ENCODE results near the gene HIPK2.

Gene HIPK2

DNA sequence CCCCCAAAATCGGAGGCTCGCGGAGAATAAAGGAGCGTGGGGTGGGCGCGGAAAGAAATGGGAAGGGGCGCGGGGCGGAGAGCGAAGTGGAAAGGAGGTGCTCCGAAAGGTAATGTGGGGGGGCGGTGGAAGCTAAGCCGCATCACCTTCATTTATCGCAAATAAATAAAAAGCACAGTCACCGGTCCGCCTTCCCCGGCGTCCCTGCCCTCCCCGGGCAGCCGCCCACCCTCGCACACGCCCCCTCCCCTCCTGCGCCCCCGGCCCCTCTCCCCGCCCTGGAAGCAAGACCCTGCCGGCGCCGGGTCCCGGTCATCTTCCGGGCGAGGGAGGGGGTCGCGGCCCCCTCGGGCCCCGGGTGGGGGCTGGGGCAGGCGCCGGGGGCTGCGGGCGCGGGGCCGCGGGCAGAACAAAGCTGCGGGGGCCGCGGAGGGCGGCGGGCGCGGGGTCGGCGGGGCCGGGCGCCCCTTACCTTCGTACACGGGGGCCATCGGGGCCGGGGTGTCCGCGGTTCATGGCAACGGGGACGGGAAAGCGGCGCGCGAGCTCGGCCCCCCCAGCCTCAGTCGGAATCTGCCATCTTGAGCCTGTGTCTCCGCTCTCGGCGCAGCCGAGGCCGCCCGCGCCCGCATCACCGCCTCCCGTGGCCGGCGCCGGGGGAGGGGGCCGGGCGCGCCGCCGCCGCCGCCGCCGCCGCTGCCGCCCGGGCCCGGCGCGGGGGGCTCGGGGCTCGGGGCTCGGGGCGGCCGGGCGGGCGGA lies 486 bp downstream of the HIPK2 start:
- Histone ChIP-seq H3K56ac (ENCODE audit: low read length) (peak overlapping the region; percentile 68), H3K79me2 (ENCODE audit: control insufficient read depth, insufficient read depth, low read length) (no peaks in the 10 kb centered on the region), H3K4me3 (ENCODE audit: low read length) (peak overlapping the region; percentile 39), H3K23ac (ENCODE audit: low read length) (no peak overlapping the region), H3K36me3 (ENCODE audit: control insufficient read depth, insufficient read depth, low read length) (no peaks in the 10 kb centered on the region), H3K9ac (ENCODE audit: low read length) (peak overlapping the region; percentile 59), H4K5ac (ENCODE audit: low read length) (no peak overlapping the region), H2BK120ac (ENCODE audit: low read depth, low read length) (peak overlapping the region; percentile 92), H2AK5ac (ENCODE audit: low read length) (no peak overlapping the region), H4K8ac (ENCODE audit: low read depth, low read length) (no peak overlapping the region), H3K4ac (ENCODE audit: low read depth, low read length) (peak overlapping the region; percentile 89), H3K79me1 (ENCODE audit: low read length) (peaks cover 5% of the 10 kb centered on the region), H2BK5ac (ENCODE audit: low read length) (no peak overlapping the region), H3K4me1 (ENCODE audit: control insufficient read depth, low read depth, low read length) (no peaks in the 10 kb centered on the region), H3K4me2 (ENCODE audit: low read length) (peak overlapping the region; percentile 76), H3K27me3 (ENCODE audit: insufficient read depth, low read length, poor library complexity) (peaks cover 4% of the 10 kb centered on the region), H2BK15ac (replicated peaks; ENCODE audit: low read depth) (peak overlapping the region; percentile 98), H3K27ac (ENCODE audit: low read depth, low read length) (no peak overlapping the region), H3K18ac (ENCODE audit: low read length) (peak overlapping the region; percentile 96)
- peak; percentile 23 for DNase-seq
- no CpG with 5 or more reads among the region's 102 CpGs for WGBS (ENCODE audit: extremely low coverage, insufficient coverage, low lambda C conversion rate)

DNA sequence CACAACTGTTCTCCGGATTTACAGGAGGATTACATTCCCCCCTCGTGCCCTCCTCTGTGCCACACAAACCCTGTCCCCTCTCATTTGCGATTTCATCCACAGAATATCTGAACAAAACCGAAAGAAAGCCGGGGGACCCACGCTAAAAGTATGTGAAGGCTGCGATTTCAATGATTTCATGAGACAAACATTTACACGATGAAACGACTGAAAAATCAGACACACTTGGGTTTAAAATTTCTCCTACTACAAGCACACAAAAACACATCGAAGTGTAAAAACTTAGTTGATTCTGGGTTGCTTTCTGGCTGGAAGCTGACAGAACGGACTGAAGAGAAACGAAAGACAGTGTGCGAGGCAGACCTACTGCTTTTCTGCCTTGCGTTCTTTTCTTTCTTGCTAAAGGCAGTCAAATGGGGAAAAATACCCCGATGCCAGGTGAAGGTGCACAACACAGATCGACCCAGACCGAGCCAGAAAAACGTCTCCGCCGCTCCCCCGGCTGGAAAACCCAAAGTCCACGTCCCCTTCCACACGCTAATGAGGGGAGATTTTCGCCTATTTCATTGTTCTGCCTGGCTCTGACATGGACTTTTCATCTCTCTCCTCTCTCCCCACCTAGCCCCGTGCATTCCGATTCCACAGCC lies 1.2 kb downstream of the HIPK2 start:
- Histone ChIP-seq H3K79me1 (ENCODE audit: low read length) (peaks cover 7% of the 10 kb centered on the region), H4K5ac (ENCODE audit: low read length) (no peak overlapping the region), H2BK15ac (replicated peaks; ENCODE audit: low read depth) (no peak overlapping the region), H3K4me3 (ENCODE audit: low read length) (peak overlapping the region; percentile 39), H2BK120ac (ENCODE audit: low read depth, low read length) (no peak overlapping the region), H3K27ac (ENCODE audit: low read depth, low read length) (no peak overlapping the region), H3K79me2 (ENCODE audit: control insufficient read depth, insufficient read depth, low read length) (no peaks in the 10 kb centered on the region), H3K9ac (ENCODE audit: low read length) (peak overlapping the region; percentile 55), H3K4me2 (ENCODE audit: low read length) (peak overlapping the region; percentile 76), H3K4me1 (ENCODE audit: control insufficient read depth, low read depth, low read length) (no peaks in the 10 kb centered on the region), H3K23ac (ENCODE audit: low read length) (no peak overlapping the region), H3K4ac (ENCODE audit: low read depth, low read length) (no peak overlapping the region), H2BK5ac (ENCODE audit: low read length) (no peak overlapping the region), H3K27me3 (ENCODE audit: insufficient read depth, low read length, poor library complexity) (peaks cover 4% of the 10 kb centered on the region), H3K56ac (ENCODE audit: low read length) (peak overlapping the region; percentile 68), H3K36me3 (ENCODE audit: control insufficient read depth, insufficient read depth, low read length) (no peaks in the 10 kb centered on the region), H4K8ac (ENCODE audit: low read depth, low read length) (no peak overlapping the region), H2AK5ac (ENCODE audit: low read length) (no peak overlapping the region), H3K18ac (ENCODE audit: low read length) (peak overlapping the region; percentile 96)
- no CpG with 5 or more reads among the region's 26 CpGs for WGBS (ENCODE audit: extremely low coverage, insufficient coverage, low lambda C conversion rate)
- DNase-seq: peak; percentile 47

DNA sequence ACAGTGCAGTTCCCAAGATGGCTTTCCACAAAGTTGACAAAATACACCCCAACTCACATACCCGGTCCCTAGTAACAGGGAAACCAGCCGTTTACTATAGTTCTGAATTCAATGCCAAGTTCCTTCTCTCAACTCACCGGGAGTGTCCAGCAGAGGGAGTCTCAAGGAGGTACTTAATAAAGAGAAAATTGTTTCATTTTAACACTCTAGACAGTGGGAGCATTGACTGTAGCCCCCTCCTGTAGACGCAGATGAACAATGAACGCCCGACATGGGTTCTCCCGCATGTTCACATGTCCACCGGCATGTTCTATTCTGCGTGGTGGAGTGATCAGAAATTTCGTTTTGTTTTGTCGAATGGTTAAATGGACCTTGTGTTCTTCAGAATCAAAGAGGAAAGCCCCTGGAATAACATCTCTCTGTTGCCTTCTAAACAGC lies 1.9 kb downstream of the HIPK2 start:
- no peak overlapping the region for H2BK120ac ChIP-seq (ENCODE audit: low read depth, low read length)
- peaks cover 4% of the 10 kb centered on the region for H3K27me3 ChIP-seq (ENCODE audit: insufficient read depth, low read length, poor library complexity)
- H3K27ac ChIP-seq (ENCODE audit: low read depth, low read length): no peak overlapping the region
- no peak overlapping the region for H3K4me2 ChIP-seq (ENCODE audit: low read length)
- H3K56ac ChIP-seq (ENCODE audit: low read length): no peak overlapping the region
- no CpG with 5 or more reads among the region's 11 CpGs for WGBS (ENCODE audit: extremely low coverage, insufficient coverage, low lambda C conversion rate)
- no peaks in the 10 kb centered on the region for H3K4me1 ChIP-seq (ENCODE audit: control insufficient read depth, low read depth, low read length)
- no peaks in the 10 kb centered on the region for H3K36me3 ChIP-seq (ENCODE audit: control insufficient read depth, insufficient read depth, low read length)
- no peak overlapping the region for H2BK5ac ChIP-seq (ENCODE audit: low read length)
- no peak overlapping the region for H3K4ac ChIP-seq (ENCODE audit: low read depth, low read length)
- H2AK5ac ChIP-seq (ENCODE audit: low read length): no peak overlapping the region
- no peak overlapping the region for H4K5ac ChIP-seq (ENCODE audit: low read length)
- no peak overlapping the region for H3K23ac ChIP-seq (ENCODE audit: low read length)
- H2BK15ac ChIP-seq (replicated peaks; ENCODE audit: low read depth): no peak overlapping the region
- H3K18ac ChIP-seq (ENCODE audit: low read length): no peak overlapping the region
- DNase-seq: peak; percentile 64
- peaks cover 7% of the 10 kb centered on the region for H3K79me1 ChIP-seq (ENCODE audit: low read length)
- no peak overlapping the region for H3K4me3 ChIP-seq (ENCODE audit: low read length)
- H4K8ac ChIP-seq (ENCODE audit: low read depth, low read length): no peak overlapping the region
- H3K79me2 ChIP-seq (ENCODE audit: control insufficient read depth, insufficient read depth, low read length): no peaks in the 10 kb centered on the region
- H3K9ac ChIP-seq (ENCODE audit: low read length): no peak overlapping the region

DNA sequence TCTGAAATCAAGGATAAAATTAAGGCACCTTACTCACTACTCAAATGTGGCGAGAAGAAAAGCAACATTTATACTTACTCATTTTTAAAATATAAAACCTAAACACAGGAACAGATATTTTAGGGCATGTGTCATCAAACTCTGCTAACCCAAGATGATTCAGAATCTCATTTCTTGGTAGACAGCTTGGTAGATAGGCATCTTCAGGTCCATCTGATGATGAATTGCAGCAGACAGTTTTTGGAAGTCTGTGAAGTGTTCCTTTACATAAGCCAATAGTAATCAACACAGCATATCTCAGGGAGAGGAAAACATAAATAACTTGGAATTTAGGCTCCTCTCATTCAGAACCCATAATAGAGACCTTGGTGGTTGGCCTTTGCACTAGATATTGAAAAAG lies 3.4 kb downstream of the HIPK2 start:
- DNase-seq: no peak
- H3K27ac ChIP-seq (ENCODE audit: low read depth, low read length): no peak overlapping the region
- no peak overlapping the region for H4K8ac ChIP-seq (ENCODE audit: low read depth, low read length)
- H4K5ac ChIP-seq (ENCODE audit: low read length): no peak overlapping the region
- H3K79me2 ChIP-seq (ENCODE audit: control insufficient read depth, insufficient read depth, low read length): no peaks in the 10 kb centered on the region
- H3K36me3 ChIP-seq (ENCODE audit: control insufficient read depth, insufficient read depth, low read length): no peaks in the 10 kb centered on the region
- H3K4me2 ChIP-seq (ENCODE audit: low read length): no peak overlapping the region
- H3K4ac ChIP-seq (ENCODE audit: low read depth, low read length): no peak overlapping the region
- H3K23ac ChIP-seq (ENCODE audit: low read length): no peak overlapping the region
- no peak overlapping the region for H3K9ac ChIP-seq (ENCODE audit: low read length)
- no peak overlapping the region for H2BK5ac ChIP-seq (ENCODE audit: low read length)
- no peak overlapping the region for H3K4me3 ChIP-seq (ENCODE audit: low read length)
- no peak overlapping the region for H2AK5ac ChIP-seq (ENCODE audit: low read length)
- H3K18ac ChIP-seq (ENCODE audit: low read length): no peak overlapping the region
- H2BK15ac ChIP-seq (replicated peaks; ENCODE audit: low read depth): no peak overlapping the region
- H3K56ac ChIP-seq (ENCODE audit: low read length): no peak overlapping the region
- H3K27me3 ChIP-seq (ENCODE audit: insufficient read depth, low read length, poor library complexity): peaks cover 4% of the 10 kb centered on the region
- H2BK120ac ChIP-seq (ENCODE audit: low read depth, low read length): no peak overlapping the region
- WGBS (ENCODE audit: extremely low coverage, insufficient coverage, low lambda C conversion rate): no CpG with 5 or more reads among the region's 1 CpG
- H3K4me1 ChIP-seq (ENCODE audit: control insufficient read depth, low read depth, low read length): no peaks in the 10 kb centered on the region
- H3K79me1 ChIP-seq (ENCODE audit: low read length): peaks cover 7% of the 10 kb centered on the region

DNA sequence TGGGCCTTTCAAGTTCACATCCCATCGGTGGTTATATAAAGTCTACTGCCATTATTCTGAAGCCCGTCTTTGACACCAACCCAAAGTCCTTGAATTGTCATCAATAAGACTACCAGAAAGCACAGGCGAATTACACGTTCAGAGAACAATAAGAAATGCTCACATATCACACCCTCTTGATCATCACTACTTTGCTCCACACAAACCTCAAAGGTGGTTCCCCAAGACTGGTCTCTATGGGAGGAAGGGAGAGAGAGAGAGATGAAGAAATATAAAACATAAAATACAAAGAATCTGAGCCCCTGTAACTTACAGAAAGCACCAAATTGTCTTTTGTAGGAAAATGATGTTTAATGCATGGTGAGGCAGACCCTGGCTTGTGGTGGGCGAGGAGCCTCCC lies 4.4 kb downstream of the HIPK2 start:
- Histone ChIP-seq H3K4me2 (ENCODE audit: low read length) (no peak overlapping the region), H3K36me3 (ENCODE audit: control insufficient read depth, insufficient read depth, low read length) (no peaks in the 10 kb centered on the region), H2BK120ac (ENCODE audit: low read depth, low read length) (no peak overlapping the region), H3K9ac (ENCODE audit: low read length) (no peak overlapping the region), H3K79me1 (ENCODE audit: low read length) (peaks cover 7% of the 10 kb centered on the region), H3K27me3 (ENCODE audit: insufficient read depth, low read length, poor library complexity) (no peaks in the 10 kb centered on the region), H3K79me2 (ENCODE audit: control insufficient read depth, insufficient read depth, low read length) (no peaks in the 10 kb centered on the region), H3K4ac (ENCODE audit: low read depth, low read length) (no peak overlapping the region), H3K4me1 (ENCODE audit: control insufficient read depth, low read depth, low read length) (no peaks in the 10 kb centered on the region), H3K23ac (ENCODE audit: low read length) (no peak overlapping the region), H3K4me3 (ENCODE audit: low read length) (no peak overlapping the region), H3K27ac (ENCODE audit: low read depth, low read length) (no peak overlapping the region), H2BK5ac (ENCODE audit: low read length) (no peak overlapping the region), H4K5ac (ENCODE audit: low read length) (no peak overlapping the region), H4K8ac (ENCODE audit: low read depth, low read length) (no peak overlapping the region), H2BK15ac (replicated peaks; ENCODE audit: low read depth) (no peak overlapping the region), H3K56ac (ENCODE audit: low read length) (no peak overlapping the region), H3K18ac (ENCODE audit: low read length) (no peak overlapping the region), H2AK5ac (ENCODE audit: low read length) (no peak overlapping the region)
- WGBS (ENCODE audit: extremely low coverage, insufficient coverage, low lambda C conversion rate): no CpG with 5 or more reads among the region's 5 CpGs
- no peak for DNase-seq
